ENCODE measurements around the gene C7orf57.
A peak's percentile ranks its signal among the peaks of the same experiment; 100 is the strongest.

Gene C7orf57

GRCh38 chr7:48011323-48011722 lies 24.0 kb upstream of the C7orf57 start:
- Histone ChIP-seq H3K4me1 (ENCODE audit: insufficient read depth, low read length) (no peaks in the 10 kb centered on the region), H3K36me3 (ENCODE audit: insufficient read depth, low read length) (no peaks in the 10 kb centered on the region), H3K9ac (ENCODE audit: low read depth, low read length) (no peak overlapping the region), H3K9me3 (ENCODE audit: control insufficient read depth, insufficient read depth, low read length) (no peaks in the 10 kb centered on the region)

GRCh38 chr7:48011951-48012350 lies 23.4 kb upstream of the C7orf57 start:
- no peaks in the 10 kb centered on the region for H3K9me3 ChIP-seq (ENCODE audit: control insufficient read depth, insufficient read depth, low read length)
- no peaks in the 10 kb centered on the region for H3K4me1 ChIP-seq (ENCODE audit: insufficient read depth, low read length)
- H3K36me3 ChIP-seq (ENCODE audit: insufficient read depth, low read length) = no peaks in the 10 kb centered on the region
- no peak overlapping the region for H3K9ac ChIP-seq (ENCODE audit: low read depth, low read length)

GRCh38 chr7:48016641-48017040 lies 18.7 kb upstream of the C7orf57 start:
- no peaks in the 10 kb centered on the region for H3K4me1 ChIP-seq (ENCODE audit: insufficient read depth, low read length)
- H3K36me3 ChIP-seq (ENCODE audit: insufficient read depth, low read length) = no peaks in the 10 kb centered on the region
- no peaks in the 10 kb centered on the region for H3K9me3 ChIP-seq (ENCODE audit: control insufficient read depth, insufficient read depth, low read length)
- no peak overlapping the region for H3K9ac ChIP-seq (ENCODE audit: low read depth, low read length)

- H3K9ac ChIP-seq (ENCODE audit: low read depth, low read length) = no peak overlapping the region
- no peaks in the 10 kb centered on the region for H3K36me3 ChIP-seq (ENCODE audit: insufficient read depth, low read length)
- no peaks in the 10 kb centered on the region for H3K9me3 ChIP-seq (ENCODE audit: control insufficient read depth, insufficient read depth, low read length)
- no peaks in the 10 kb centered on the region for H3K4me1 ChIP-seq (ENCODE audit: insufficient read depth, low read length)
Observed at GRCh38 chr7:48017674-48018073, 17.7 kb upstream of the C7orf57 start.

- no peaks in the 10 kb centered on the region for H3K4me1 ChIP-seq (ENCODE audit: insufficient read depth, low read length)
- H3K9ac ChIP-seq (ENCODE audit: low read depth, low read length) = no peak overlapping the region
- no peaks in the 10 kb centered on the region for H3K36me3 ChIP-seq (ENCODE audit: insufficient read depth, low read length)
- no peaks in the 10 kb centered on the region for H3K9me3 ChIP-seq (ENCODE audit: control insufficient read depth, insufficient read depth, low read length)
Observed at GRCh38 chr7:48025624-48026023, 9.7 kb upstream of the C7orf57 start.

- no peaks in the 10 kb centered on the region for H3K4me1 ChIP-seq (ENCODE audit: insufficient read depth, low read length)
- H3K9ac ChIP-seq (ENCODE audit: low read depth, low read length) = no peak within 1 kb of the TSS
- H3K9me3 ChIP-seq (ENCODE audit: control insufficient read depth, insufficient read depth, low read length) = no peaks in the 10 kb centered on the region
- H3K36me3 ChIP-seq (ENCODE audit: insufficient read depth, low read length) = no peaks in the 10 kb centered on the region
Observed at GRCh38 chr7:48028938-48029337, 6.4 kb upstream of the C7orf57 start, which contains the start of gene SUN3. Gene SUN3, minus strand, starts transcription at chr7:48029107. Its CDS starts 169 bp downstream, at chr7:48028938.

GRCh38 chr7:48031111-48031510 lies 4.2 kb upstream of the C7orf57 start:
- Histone ChIP-seq H3K36me3 (ENCODE audit: insufficient read depth, low read length) (no peaks in the 10 kb centered on the region), H3K4me1 (ENCODE audit: insufficient read depth, low read length) (no peaks in the 10 kb centered on the region), H3K9ac (ENCODE audit: low read depth, low read length) (no peak overlapping the region), H3K9me3 (ENCODE audit: control insufficient read depth, insufficient read depth, low read length) (no peaks in the 10 kb centered on the region)

GRCh38 chr7:48033922-48034321 lies 1.4 kb upstream of the C7orf57 start:
- Histone ChIP-seq H3K9ac (ENCODE audit: low read depth, low read length) (no peak overlapping the region), H3K4me1 (ENCODE audit: insufficient read depth, low read length) (peaks cover 20% of the 10 kb centered on the region), H3K36me3 (ENCODE audit: insufficient read depth, low read length) (no peaks in the 10 kb centered on the region), H3K9me3 (ENCODE audit: control insufficient read depth, insufficient read depth, low read length) (no peaks in the 10 kb centered on the region)

GRCh38 chr7:48035967-48036478 lies 680 bp downstream of the C7orf57 start:
- H3K9me3 ChIP-seq (ENCODE audit: control insufficient read depth, insufficient read depth, low read length) = no peaks in the 10 kb centered on the region
- peaks cover 40% of the 10 kb centered on the region for H3K4me1 ChIP-seq (ENCODE audit: insufficient read depth, low read length)
- H3K9ac ChIP-seq (ENCODE audit: low read depth, low read length) = peak overlapping the region; percentile 55; the same call in 1 of the 2 replicates
- no peaks in the 10 kb centered on the region for H3K36me3 ChIP-seq (ENCODE audit: insufficient read depth, low read length)

- no peaks in the 10 kb centered on the region for H3K36me3 ChIP-seq (ENCODE audit: insufficient read depth, low read length)
- H3K4me1 ChIP-seq (ENCODE audit: insufficient read depth, low read length) = peaks cover 63% of the 10 kb centered on the region
- H3K9me3 ChIP-seq (ENCODE audit: control insufficient read depth, insufficient read depth, low read length) = no peaks in the 10 kb centered on the region
- H3K9ac ChIP-seq (ENCODE audit: low read depth, low read length) = 0 out of 2 replicates have a peak overlapping the region, but pooled peaks have one; percentile 1
Observed at GRCh38 chr7:48038815-48039506, 3.6 kb downstream of the C7orf57 start.

- H3K4me1 ChIP-seq (ENCODE audit: insufficient read depth, low read length) = peaks cover 65% of the 10 kb centered on the region
- H3K9me3 ChIP-seq (ENCODE audit: control insufficient read depth, insufficient read depth, low read length) = no peaks in the 10 kb centered on the region
- no peaks in the 10 kb centered on the region for H3K36me3 ChIP-seq (ENCODE audit: insufficient read depth, low read length)
- peak overlapping the region; percentile 11; the same call in 1 of the 2 replicates for H3K9ac ChIP-seq (ENCODE audit: low read depth, low read length)
Observed at GRCh38 chr7:48040944-48041652, 5.8 kb downstream of the C7orf57 start.

GRCh38 chr7:48041653-48041970 lies 6.3 kb downstream of the C7orf57 start:
- Histone ChIP-seq H3K9me3 (ENCODE audit: control insufficient read depth, insufficient read depth, low read length) (no peaks in the 10 kb centered on the region), H3K9ac (ENCODE audit: low read depth, low read length) (peak overlapping the region; percentile 11; the same call in 1 of the 2 replicates), H3K36me3 (ENCODE audit: insufficient read depth, low read length) (no peaks in the 10 kb centered on the region), H3K4me1 (ENCODE audit: insufficient read depth, low read length) (peaks cover 69% of the 10 kb centered on the region)

GRCh38 chr7:48042216-48042615 lies 6.9 kb downstream of the C7orf57 start:
- H3K4me1 ChIP-seq (ENCODE audit: insufficient read depth, low read length) = peaks cover 63% of the 10 kb centered on the region
- H3K9ac ChIP-seq (ENCODE audit: low read depth, low read length) = peak overlapping the region; percentile 11; the same call in 1 of the 2 replicates
- peaks cover 3% of the 10 kb centered on the region; the same call in 1 of the 2 replicates for H3K36me3 ChIP-seq (ENCODE audit: insufficient read depth, low read length)
- no peaks in the 10 kb centered on the region for H3K9me3 ChIP-seq (ENCODE audit: control insufficient read depth, insufficient read depth, low read length)

GRCh38 chr7:48042636-48043035 lies 7.3 kb downstream of the C7orf57 start:
- Histone ChIP-seq H3K9ac (ENCODE audit: low read depth, low read length) (peak overlapping the region; percentile 6; the same call in 1 of the 2 replicates), H3K9me3 (ENCODE audit: control insufficient read depth, insufficient read depth, low read length) (no peaks in the 10 kb centered on the region), H3K4me1 (ENCODE audit: insufficient read depth, low read length) (peaks cover 62% of the 10 kb centered on the region), H3K36me3 (ENCODE audit: insufficient read depth, low read length) (peaks cover 3% of the 10 kb centered on the region; the same call in 1 of the 2 replicates)
